ENCODE data around the gene SPDEF. TPM values are rescaled to one million over a fixed set of nuclear protein-coding genes. Genes with fewer than 3 reads are reported as not detected.

The SPDEF gene
- total RNA-seq, 1 donor from 2014 or later, result not detected

GRCh38 chr6:34511915-34512737 is 44.0 kb downstream of the SPDEF start:
- peaks cover 7% of the 10 kb centered on the region for H3K4me1 ChIP-seq
- no peaks in the 10 kb centered on the region for H3K36me3 ChIP-seq
- no peak for DNase-seq (ENCODE audit: extremely low spot score in 2 of 2)
- no peak for TF ChIP-seq CTCF (IDR thresholded peaks at IDR 0.05)
- TF ChIP-seq POLR2A (IDR thresholded peaks at IDR 0.05), result no peak
- TF ChIP-seq POLR2AphosphoS5 (IDR thresholded peaks at IDR 0.05; ENCODE audit: insufficient read depth in 1 of 2, low read depth in 1 of 2), result no peak
- intact Hi-C loops (cut with DNase I), result no loop called here
- no peak overlapping the region for H3K27ac ChIP-seq
- H3K9me3 ChIP-seq, result peaks cover 2% of the 10 kb centered on the region
- no peaks in the 10 kb centered on the region for H3K27me3 ChIP-seq
- no peak overlapping the region for H3K4me3 ChIP-seq

- no peak for TF ChIP-seq POLR2A (IDR thresholded peaks at IDR 0.05)
- TF ChIP-seq POLR2AphosphoS5 (IDR thresholded peaks at IDR 0.05; ENCODE audit: insufficient read depth in 1 of 2, low read depth in 1 of 2), result no peak
- Histone ChIP-seq H3K9me3 (peaks cover 2% of the 10 kb centered on the region), H3K4me3 (no peak overlapping the region), H3K36me3 (no peaks in the 10 kb centered on the region), H3K4me1 (peaks cover 7% of the 10 kb centered on the region), H3K27me3 (no peaks in the 10 kb centered on the region), H3K27ac (no peak overlapping the region)
- no peak for DNase-seq (ENCODE audit: extremely low spot score in 2 of 2)
- intact Hi-C loops (cut with DNase I), result no loop called here
These were observed 44.8 kb downstream of the SPDEF start for GRCh38 chr6:34511214-34511914.

GRCh38 chr6:34510299-34510698 is 45.8 kb downstream of the SPDEF start:
- TF ChIP-seq POLR2AphosphoS5 (IDR thresholded peaks at IDR 0.05; ENCODE audit: insufficient read depth in 1 of 2, low read depth in 1 of 2), result no peak
- TF ChIP-seq POLR2A (IDR thresholded peaks at IDR 0.05), result no peak
- no peak for TF ChIP-seq CTCF (IDR thresholded peaks at IDR 0.05)

GRCh38 chr6:34509782-34510181 is 46.3 kb downstream of the SPDEF start:
- intact Hi-C loops (cut with DNase I), result no loop called here
- no peak overlapping the region for H3K4me3 ChIP-seq
- no peaks in the 10 kb centered on the region for H3K27me3 ChIP-seq
- TF ChIP-seq POLR2AphosphoS5 (IDR thresholded peaks at IDR 0.05; ENCODE audit: insufficient read depth in 1 of 2, low read depth in 1 of 2) (no peak), CTCF (IDR thresholded peaks at IDR 0.05) (no peak), POLR2A (IDR thresholded peaks at IDR 0.05) (no peak)
- no peak for DNase-seq (ENCODE audit: extremely low spot score in 2 of 2)
- peaks cover 2% of the 10 kb centered on the region for H3K9me3 ChIP-seq
- H3K4me1 ChIP-seq, result peaks cover 4% of the 10 kb centered on the region
- no peak overlapping the region for H3K27ac ChIP-seq
- H3K36me3 ChIP-seq, result no peaks in the 10 kb centered on the region

More at GRCh38 chr6:34510299-34510698, 45.8 kb downstream of the SPDEF start:
- no peaks in the 10 kb centered on the region for H3K27me3 ChIP-seq
- intact Hi-C loops (cut with DNase I), result no loop called here
- H3K27ac ChIP-seq, result no peak overlapping the region
- DNase-seq (ENCODE audit: extremely low spot score in 2 of 2), result no peak
- H3K36me3 ChIP-seq, result no peaks in the 10 kb centered on the region
- peaks cover 7% of the 10 kb centered on the region for H3K4me1 ChIP-seq
- no peak overlapping the region for H3K4me3 ChIP-seq
- H3K9me3 ChIP-seq, result peaks cover 2% of the 10 kb centered on the region

- no peak for TF ChIP-seq POLR2A (IDR thresholded peaks at IDR 0.05)
- no peak for TF ChIP-seq CTCF (IDR thresholded peaks at IDR 0.05)
- no peak for TF ChIP-seq POLR2AphosphoS5 (IDR thresholded peaks at IDR 0.05; ENCODE audit: insufficient read depth in 1 of 2, low read depth in 1 of 2)
- intact Hi-C loops (cut with DNase I), result no loop called here
- peaks cover 2% of the 10 kb centered on the region for H3K9me3 ChIP-seq
- no peaks in the 10 kb centered on the region for H3K4me1 ChIP-seq
- H3K4me3 ChIP-seq, result no peak overlapping the region
- DNase-seq (ENCODE audit: extremely low spot score in 2 of 2), result no peak
- H3K27me3 ChIP-seq, result no peaks in the 10 kb centered on the region
- no peak overlapping the region for H3K27ac ChIP-seq
- H3K36me3 ChIP-seq, result no peaks in the 10 kb centered on the region
These were observed 47.7 kb downstream of the SPDEF start for GRCh38 chr6:34508425-34508824.

Measured in vagina (tissue), 2 donors.